NB4 (cell line): ENCODE results near the gene SDCBP2.

Experiments used
- DNase-seq: peaks from one replicate; pipeline ENCODE4 v3.0.0; 2010; ENCODE audit warnings: low read depth
- H3K4me3 ChIP-seq: one replicate; pipeline ENCODE4 v1.5.1; 2011; ENCODE audit warnings: mild to moderate bottlenecking, low read depth, low read length, moderate library complexity
- MYC ChIP-seq: IDR thresholded peaks from 2 replicates; pipeline ENCODE4 v1.6.1; 2011; ENCODE audit warnings: low read depth, low read length
- POLR2A ChIP-seq: IDR thresholded peaks from 2 replicates; pipeline ENCODE4 v1.6.1; 2011; ENCODE audit warnings: mild to moderate bottlenecking; ENCODE audit not compliant: insufficient read length; ENCODE audit errors: extremely low read depth
- TF ChIP-seq, protein P1 (sequence below): IDR thresholded peaks from one replicate; pipeline ENCODE4 v1.5.1; 2012; ENCODE audit warnings: low read depth, low read length
- TF ChIP-seq, protein P2 (sequence below): IDR thresholded peaks from 2 replicates; pipeline ENCODE4 v1.6.1; 2011; ENCODE audit warnings: low read depth, low read length

The SDCBP2 gene

GRCh38 chr20:1322511-1323245, 6.3 kb downstream of the SDCBP2 start:
- TF ChIP-seq, protein P1, sequence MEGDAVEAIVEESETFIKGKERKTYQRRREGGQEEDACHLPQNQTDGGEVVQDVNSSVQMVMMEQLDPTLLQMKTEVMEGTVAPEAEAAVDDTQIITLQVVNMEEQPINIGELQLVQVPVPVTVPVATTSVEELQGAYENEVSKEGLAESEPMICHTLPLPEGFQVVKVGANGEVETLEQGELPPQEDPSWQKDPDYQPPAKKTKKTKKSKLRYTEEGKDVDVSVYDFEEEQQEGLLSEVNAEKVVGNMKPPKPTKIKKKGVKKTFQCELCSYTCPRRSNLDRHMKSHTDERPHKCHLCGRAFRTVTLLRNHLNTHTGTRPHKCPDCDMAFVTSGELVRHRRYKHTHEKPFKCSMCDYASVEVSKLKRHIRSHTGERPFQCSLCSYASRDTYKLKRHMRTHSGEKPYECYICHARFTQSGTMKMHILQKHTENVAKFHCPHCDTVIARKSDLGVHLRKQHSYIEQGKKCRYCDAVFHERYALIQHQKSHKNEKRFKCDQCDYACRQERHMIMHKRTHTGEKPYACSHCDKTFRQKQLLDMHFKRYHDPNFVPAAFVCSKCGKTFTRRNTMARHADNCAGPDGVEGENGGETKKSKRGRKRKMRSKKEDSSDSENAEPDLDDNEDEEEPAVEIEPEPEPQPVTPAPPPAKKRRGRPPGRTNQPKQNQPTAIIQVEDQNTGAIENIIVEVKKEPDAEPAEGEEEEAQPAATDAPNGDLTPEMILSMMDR, result no peak
- TF ChIP-seq MYC, result no peak
- DNase-seq, result no peak
- no peak overlapping the region for H3K4me3 ChIP-seq

DNA sequence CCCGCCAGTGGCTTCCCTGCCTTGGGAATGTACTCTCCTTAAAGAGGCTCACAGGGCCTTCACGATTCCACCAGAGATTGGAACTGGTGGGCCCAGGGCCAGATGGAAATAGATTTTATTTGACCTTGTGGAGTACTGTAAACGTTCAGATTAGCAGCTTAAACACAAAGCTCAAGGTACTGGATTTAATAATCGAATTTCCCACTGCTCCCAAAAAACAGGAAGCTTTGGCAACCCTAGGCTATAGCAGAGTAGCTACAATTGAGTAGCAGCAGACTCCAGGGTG, 7.3 kb downstream of the SDCBP2 start:
- no peak overlapping the region for H3K4me3 ChIP-seq
- TF ChIP-seq, protein P2, sequence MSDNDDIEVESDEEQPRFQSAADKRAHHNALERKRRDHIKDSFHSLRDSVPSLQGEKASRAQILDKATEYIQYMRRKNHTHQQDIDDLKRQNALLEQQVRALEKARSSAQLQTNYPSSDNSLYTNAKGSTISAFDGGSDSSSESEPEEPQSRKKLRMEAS, result no peak
- TF ChIP-seq MYC (no peak), POLR2A (no peak)
- TF ChIP-seq, protein P1, result no peak
- DNase-seq, result no peak

- DNase-seq, result no peak
- TF ChIP-seq MYC, result no peak
- TF ChIP-seq, protein P1, result no peak
- no peak overlapping the region for H3K4me3 ChIP-seq
Observed at GRCh38 chr20:1320902-1321653, 7.9 kb downstream of the SDCBP2 start.

DNA sequence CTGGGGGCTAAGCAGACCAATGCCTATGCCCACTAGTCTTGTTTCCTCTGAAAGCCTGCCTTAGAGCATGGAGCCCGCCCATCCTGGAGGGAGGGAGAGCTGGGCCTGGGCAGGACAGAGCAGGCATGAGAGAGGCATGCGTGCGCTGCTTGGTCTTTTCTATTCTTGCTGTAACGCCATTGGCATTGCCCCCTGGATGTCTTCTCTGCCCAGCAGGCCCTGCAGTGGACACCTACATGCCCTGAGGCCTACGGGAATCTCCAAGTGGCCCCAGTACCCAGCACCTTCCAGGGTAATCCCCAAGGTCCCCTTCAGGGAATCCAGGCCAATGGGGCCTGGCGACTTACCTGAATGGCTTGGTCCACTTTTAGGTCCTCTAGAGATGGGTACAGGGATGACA, 8.9 kb downstream of the SDCBP2 start:
- H3K4me3 ChIP-seq, result no peak overlapping the region
- TF ChIP-seq, protein P1, result no peak
- TF ChIP-seq MYC (no peak), POLR2A (no peak)
- TF ChIP-seq, protein P2, result no peak
- DNase-seq, result no peak

GRCh38 chr20:1319462-1319861, 9.5 kb downstream of the SDCBP2 start:
- no peak for DNase-seq
- no peak overlapping the region for H3K4me3 ChIP-seq
- TF ChIP-seq POLR2A, result no peak
- TF ChIP-seq, protein P2, result no peak
- TF ChIP-seq MYC, result no peak
- TF ChIP-seq, protein P1, result no peak

GRCh38 chr20:1319051-1319450, 9.9 kb downstream of the SDCBP2 start:
- no peak overlapping the region for H3K4me3 ChIP-seq
- DNase-seq, result no peak
- TF ChIP-seq, protein P1, result no peak
- TF ChIP-seq MYC (no peak), POLR2A (no peak)
- TF ChIP-seq, protein P2, result no peak
